Measurements from ENCODE around the gene KIF16B.

DNA sequence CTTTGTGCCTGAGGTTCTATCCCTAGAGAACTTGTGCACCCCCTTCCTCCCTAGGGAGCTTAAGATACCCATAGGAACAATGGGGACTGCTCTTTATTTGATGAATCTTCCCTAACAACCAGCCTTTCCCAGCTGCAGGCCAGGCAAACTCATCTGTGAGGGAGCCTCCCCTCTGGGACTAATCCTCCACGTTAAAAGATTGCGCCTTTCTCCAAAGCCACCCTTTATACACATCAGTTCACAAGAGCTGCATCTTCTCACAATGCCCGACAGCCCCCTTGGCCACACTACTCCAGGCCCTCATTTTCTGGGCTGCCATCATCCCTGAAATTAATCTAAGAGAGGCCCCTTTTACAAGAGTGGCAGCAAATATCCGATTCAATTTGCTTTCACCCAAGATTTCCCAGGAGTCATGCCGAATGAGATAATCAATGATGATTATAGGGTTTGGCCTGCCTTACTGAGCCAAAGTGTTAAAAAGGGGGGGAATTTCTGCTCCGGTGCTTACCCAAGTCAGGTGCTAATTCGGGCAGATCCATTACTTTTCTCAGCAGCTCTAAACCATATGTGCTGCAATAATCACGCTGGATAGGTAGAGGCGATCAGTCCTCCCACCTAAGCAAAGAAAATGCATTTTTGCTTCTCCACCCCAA, 336.5 kb downstream of the KIF16B start:
- TF ChIP-seq, protein P1, sequence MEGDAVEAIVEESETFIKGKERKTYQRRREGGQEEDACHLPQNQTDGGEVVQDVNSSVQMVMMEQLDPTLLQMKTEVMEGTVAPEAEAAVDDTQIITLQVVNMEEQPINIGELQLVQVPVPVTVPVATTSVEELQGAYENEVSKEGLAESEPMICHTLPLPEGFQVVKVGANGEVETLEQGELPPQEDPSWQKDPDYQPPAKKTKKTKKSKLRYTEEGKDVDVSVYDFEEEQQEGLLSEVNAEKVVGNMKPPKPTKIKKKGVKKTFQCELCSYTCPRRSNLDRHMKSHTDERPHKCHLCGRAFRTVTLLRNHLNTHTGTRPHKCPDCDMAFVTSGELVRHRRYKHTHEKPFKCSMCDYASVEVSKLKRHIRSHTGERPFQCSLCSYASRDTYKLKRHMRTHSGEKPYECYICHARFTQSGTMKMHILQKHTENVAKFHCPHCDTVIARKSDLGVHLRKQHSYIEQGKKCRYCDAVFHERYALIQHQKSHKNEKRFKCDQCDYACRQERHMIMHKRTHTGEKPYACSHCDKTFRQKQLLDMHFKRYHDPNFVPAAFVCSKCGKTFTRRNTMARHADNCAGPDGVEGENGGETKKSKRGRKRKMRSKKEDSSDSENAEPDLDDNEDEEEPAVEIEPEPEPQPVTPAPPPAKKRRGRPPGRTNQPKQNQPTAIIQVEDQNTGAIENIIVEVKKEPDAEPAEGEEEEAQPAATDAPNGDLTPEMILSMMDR (IDR thresholded peaks at IDR 0.05; ENCODE audit: insufficient read depth, low read depth, low read length): no peak
- TF ChIP-seq EZH2 (IDR thresholded peaks at IDR 0.05; ENCODE audit: insufficient read depth, low read length): no peak

All from astrocyte (in vitro differentiated cells and primary cell).